Activated naive CD8-positive, alpha-beta T cell treated with anti-CD3 and anti-CD28 coated beads for 36 hours (primary cell): Measurements from ENCODE around the gene SEC61A2. TPM values are rescaled to one million over a fixed set of nuclear protein-coding genes. Genes with fewer than 3 reads are reported as not detected.

Experiments
- DNase-seq: peaks from one replicate; pipeline ENCODE4 v3.0.0; 2021
- H3K27ac Mint-ChIP-seq: one replicate; pipeline ENCODE4 v1.8.0; 2022; ENCODE audit warnings: mild to moderate bottlenecking, moderate library complexity, mixed read lengths
- H3K27me3 Mint-ChIP-seq: one replicate; pipeline ENCODE4 v1.8.0; 2022; ENCODE audit warnings: mild to moderate bottlenecking, mixed read lengths
- H3K36me3 Mint-ChIP-seq: one replicate; pipeline ENCODE4 v1.8.0; 2021; ENCODE audit warnings: mild to moderate bottlenecking, mixed read lengths
- H3K4me1 Mint-ChIP-seq: one replicate; pipeline ENCODE4 v1.8.0; 2021; ENCODE audit warnings: mixed read lengths
- H3K4me3 Mint-ChIP-seq: one replicate; pipeline ENCODE4 v1.8.0; 2022; ENCODE audit warnings: mild to moderate bottlenecking, moderate library complexity, mixed read lengths
- H3K9me3 Mint-ChIP-seq: one replicate; pipeline ENCODE4 v1.8.0; 2022; ENCODE audit warnings: mixed read lengths
- total RNA-seq, 2 experiments: library from RNA; stranded (reverse); gene quantifications; one replicate each; pipeline ENCODE4 v1.2.3, GENCODE V29; 2021

The SEC61A2 gene
- total RNA-seq, 2 experiments from 2014 or later, result 9.7 to 10.1 TPM

DNA sequence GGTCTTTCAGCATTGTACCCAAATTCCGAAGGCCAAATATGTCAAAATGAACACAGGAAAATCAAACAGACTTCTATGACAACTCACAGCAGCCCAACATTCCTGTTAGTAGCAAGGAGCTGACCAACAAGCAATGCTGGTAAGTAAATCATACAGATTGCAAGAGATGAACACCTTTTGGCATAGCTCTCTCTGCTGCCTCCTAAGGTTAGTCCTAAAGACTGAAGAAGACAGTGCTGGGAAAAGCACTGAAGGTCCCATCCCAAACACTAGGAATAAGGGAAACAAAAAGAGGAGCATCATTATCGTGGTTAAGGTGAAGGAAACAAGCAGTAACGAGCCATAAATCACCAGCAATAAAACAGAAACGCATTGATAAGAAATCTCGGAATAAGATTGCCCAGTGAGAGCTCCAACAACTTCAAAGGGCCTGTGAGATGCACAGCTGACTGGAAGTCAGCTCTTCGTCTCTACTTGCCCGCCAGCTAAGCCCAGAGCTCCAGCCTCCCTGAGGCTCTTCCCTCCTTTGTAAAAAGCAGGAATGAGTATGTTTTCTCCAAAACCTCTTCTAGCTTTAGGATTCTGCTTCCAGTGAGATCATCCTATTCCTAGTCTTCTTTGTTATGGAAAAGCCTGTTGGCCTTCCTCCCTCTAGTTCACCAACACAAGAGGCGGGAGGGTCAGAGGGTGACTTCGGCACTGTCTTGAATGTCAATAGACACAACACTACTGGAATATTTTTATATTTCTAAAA lies 50.9 kb downstream of the SEC61A2 start:
- H3K36me3 Mint-ChIP-seq, result peaks cover 21% of the 10 kb centered on the region

DNA sequence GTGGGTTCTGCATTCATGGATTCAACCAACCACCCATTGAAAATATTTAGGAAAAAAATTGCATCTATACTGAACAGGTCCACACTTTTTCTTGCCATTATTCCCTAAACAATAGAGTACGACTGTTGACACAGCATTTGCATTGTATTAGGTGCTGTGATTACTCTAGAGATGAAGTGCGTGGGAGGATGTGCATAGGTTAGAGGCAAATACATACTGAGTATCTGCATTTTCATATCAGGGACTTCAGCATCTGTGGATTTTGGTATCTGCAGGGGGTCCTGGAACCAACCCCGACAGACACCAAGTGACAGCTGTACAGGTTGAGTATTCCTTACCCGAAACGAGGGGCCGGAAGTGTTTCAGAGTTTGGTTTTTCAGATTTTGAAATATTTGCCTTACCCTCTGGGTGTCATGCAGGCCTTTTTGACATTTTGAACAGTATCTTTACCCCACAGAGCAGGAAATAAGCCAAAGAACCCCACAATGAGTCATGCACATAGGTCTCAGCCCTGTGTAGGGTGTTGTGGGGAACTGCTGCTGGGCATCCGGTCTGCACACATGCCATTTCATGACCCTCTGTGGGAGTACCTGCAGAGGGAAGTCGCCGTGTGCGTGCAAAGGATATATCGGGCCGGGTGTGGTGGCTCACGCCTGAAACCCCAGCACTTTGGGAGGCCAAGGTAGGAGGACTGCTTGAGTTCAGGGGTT lies 51.7 kb downstream of the SEC61A2 start:
- Mint-ChIP-seq H3K36me3 (peaks cover 25% of the 10 kb centered on the region), H3K9me3 (no peaks in the 10 kb centered on the region), H3K4me1 (peaks cover 20% of the 10 kb centered on the region), H3K27ac (peak overlapping the region; percentile 87), H3K4me3 (no peak overlapping the region), H3K27me3 (no peaks in the 10 kb centered on the region)
- peak; percentile 74 for DNase-seq

More for the DNA sequence above, 50.9 kb downstream of the SEC61A2 start:
- peak overlapping the region; percentile 87 for H3K27ac Mint-ChIP-seq
- no peak for DNase-seq
- H3K4me3 Mint-ChIP-seq, result no peak overlapping the region
- no peaks in the 10 kb centered on the region for H3K9me3 Mint-ChIP-seq
- H3K4me1 Mint-ChIP-seq, result peaks cover 16% of the 10 kb centered on the region
- H3K27me3 Mint-ChIP-seq, result no peaks in the 10 kb centered on the region

DNA sequence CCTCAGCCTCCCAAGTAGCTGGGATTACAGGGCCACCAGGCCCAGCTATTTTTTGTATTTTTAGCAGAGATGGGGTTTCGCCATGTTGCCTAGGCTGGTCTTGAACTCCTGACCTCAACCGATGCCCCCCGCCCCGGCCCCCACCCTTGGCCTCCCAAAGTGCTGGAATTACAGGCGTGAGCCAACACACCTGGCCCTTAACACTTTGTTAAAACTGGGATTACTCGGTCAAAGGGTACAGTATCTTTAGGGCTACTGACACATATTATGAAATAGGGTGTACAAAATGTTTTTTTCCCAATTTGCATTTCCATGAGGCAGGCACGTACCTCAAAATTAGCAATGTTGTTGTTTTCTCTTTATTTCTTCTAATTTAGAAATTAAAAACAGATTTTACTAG lies 54.7 kb downstream of the SEC61A2 start:
- no peak for DNase-seq
- H3K9me3 Mint-ChIP-seq, result no peaks in the 10 kb centered on the region

DNA sequence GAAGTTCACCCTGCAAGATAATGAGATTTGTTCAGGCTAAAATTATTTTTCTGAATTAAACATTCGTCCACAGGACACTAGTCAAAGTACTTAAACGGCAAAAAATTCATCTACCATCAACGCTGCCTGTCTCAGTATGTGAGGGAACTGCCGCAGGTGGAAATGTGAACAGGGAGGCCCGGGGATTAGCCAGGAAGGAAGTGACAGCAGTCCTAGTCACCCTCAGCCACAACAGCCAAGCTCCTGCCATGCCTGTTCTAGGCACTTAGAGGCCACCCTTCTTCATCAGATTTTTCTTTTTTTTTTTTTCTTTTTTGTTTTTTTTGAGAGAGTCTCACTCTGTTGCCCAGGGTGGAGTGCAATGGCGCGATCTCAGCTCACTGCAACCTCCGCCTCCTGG lies 56.8 kb downstream of the SEC61A2 start:
- no peaks in the 10 kb centered on the region for H3K9me3 Mint-ChIP-seq
- H3K27me3 Mint-ChIP-seq, result no peaks in the 10 kb centered on the region
- H3K4me1 Mint-ChIP-seq, result peaks cover 17% of the 10 kb centered on the region
- H3K27ac Mint-ChIP-seq, result peak overlapping the region; percentile 76
- H3K4me3 Mint-ChIP-seq, result no peak overlapping the region
- DNase-seq, result no peak
- peaks cover 39% of the 10 kb centered on the region for H3K36me3 Mint-ChIP-seq

More for the DNA sequence above, 54.7 kb downstream of the SEC61A2 start:
- H3K27me3 Mint-ChIP-seq, result no peaks in the 10 kb centered on the region
- H3K4me1 Mint-ChIP-seq, result peaks cover 29% of the 10 kb centered on the region
- H3K36me3 Mint-ChIP-seq, result peaks cover 36% of the 10 kb centered on the region
- no peak overlapping the region for H3K4me3 Mint-ChIP-seq
- H3K27ac Mint-ChIP-seq, result no peak overlapping the region

DNA sequence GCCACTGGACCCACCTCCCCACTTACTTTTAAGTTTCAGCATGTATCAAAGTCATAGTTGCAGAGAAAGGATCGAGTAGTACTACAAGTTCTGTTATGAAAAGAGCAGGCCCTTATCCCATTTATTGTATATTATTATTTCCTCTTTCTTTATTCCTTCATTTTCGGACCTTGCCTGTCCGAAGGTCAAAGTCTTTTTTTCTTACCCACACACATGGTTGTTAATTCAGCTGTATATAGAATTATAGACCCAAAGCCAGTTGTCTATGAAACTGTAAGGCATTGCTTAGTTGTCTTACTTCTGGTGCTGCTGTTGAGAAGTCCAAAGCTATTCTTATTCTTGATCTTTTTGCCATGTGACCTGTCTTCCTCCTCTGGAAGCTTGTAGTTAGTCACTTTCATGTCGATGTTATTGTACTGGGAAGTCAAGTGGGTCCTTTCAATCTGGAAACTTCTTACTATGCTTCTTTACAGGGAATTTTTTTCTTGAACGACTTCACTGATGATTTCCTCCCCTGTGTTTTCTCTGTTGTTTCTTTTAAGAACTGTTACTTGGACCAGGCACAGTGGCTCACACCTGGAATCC lies 57.9 kb downstream of the SEC61A2 start:
- H3K36me3 Mint-ChIP-seq, result peaks cover 37% of the 10 kb centered on the region
- no peaks in the 10 kb centered on the region for H3K27me3 Mint-ChIP-seq
- no peaks in the 10 kb centered on the region for H3K9me3 Mint-ChIP-seq
- no peak for DNase-seq
- H3K4me3 Mint-ChIP-seq, result no peak overlapping the region
- peaks cover 18% of the 10 kb centered on the region for H3K4me1 Mint-ChIP-seq
- peak overlapping the region; percentile 13 for H3K27ac Mint-ChIP-seq

DNA sequence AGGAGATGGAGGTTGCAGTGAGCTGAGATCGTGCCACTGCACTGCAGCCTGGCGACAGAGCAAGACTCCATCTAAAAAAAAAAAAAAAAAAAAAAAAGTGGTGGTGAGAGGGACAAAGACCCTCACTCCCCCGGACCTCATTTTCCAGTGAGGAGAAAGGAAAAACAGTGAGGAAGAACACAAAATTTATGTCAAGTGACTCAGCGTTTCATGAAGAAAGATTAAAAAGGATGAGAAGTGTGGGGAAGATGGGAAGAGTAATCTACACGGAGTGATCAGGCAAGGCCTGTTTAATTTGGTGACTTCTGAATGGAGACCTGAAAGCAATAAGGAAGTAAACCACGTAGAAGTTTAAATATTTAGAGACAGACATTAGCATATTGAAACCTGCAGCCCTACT lies 59.2 kb downstream of the SEC61A2 start:
- no peak for DNase-seq
- Mint-ChIP-seq H3K9me3 (no peaks in the 10 kb centered on the region), H3K36me3 (peaks cover 31% of the 10 kb centered on the region), H3K4me1 (peaks cover 21% of the 10 kb centered on the region), H3K27ac (no peak overlapping the region), H3K27me3 (no peaks in the 10 kb centered on the region), H3K4me3 (no peak overlapping the region)

DNA sequence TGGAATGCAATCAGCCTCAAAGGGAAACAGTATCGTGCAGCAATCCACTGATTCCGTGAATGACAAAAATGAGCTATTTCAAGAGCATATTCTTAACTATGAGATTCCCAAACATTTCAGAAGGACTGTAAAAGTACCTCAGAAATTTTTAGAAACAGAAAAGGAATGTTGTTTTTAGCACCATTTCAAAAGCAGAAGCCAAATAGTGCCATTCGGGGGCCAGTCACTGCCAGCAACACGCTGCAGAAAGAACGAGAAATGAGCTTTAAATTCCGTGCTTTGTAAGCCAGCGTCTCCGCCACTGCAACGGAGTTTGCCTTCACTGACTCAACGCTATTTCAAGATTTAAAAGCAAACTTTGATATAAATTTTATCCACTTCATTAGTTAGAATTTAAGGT lies 59.9 kb downstream of the SEC61A2 start:
- Mint-ChIP-seq H3K27ac (no peak overlapping the region), H3K36me3 (peaks cover 35% of the 10 kb centered on the region), H3K9me3 (no peaks in the 10 kb centered on the region), H3K4me3 (no peak overlapping the region), H3K27me3 (no peaks in the 10 kb centered on the region), H3K4me1 (peaks cover 26% of the 10 kb centered on the region)
- DNase-seq, result no peak

DNA sequence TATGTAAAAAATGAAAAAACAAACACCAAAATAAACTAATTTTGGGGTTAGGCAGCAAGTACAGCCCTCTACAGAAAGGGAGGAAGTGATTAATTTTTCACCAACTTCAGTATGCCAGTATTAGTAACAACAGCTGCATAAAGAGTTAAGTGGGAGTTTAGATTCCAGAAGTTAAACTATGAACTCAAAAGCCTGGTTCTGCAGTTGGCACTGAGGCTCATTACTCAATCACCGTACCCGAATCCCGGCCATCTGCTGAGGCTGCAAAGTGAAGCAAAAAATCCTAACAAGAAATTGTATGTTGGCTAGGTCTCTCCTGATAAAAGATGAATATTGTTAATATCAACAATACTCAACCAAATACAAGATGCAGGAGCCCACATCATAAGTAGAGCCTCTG lies 62.2 kb downstream of the SEC61A2 start:
- DNase-seq, result no peak
- Mint-ChIP-seq H3K27me3 (no peaks in the 10 kb centered on the region), H3K9me3 (no peaks in the 10 kb centered on the region), H3K4me3 (no peak overlapping the region), H3K36me3 (peaks cover 40% of the 10 kb centered on the region), H3K4me1 (peaks cover 19% of the 10 kb centered on the region), H3K27ac (no peak overlapping the region)

DNA sequence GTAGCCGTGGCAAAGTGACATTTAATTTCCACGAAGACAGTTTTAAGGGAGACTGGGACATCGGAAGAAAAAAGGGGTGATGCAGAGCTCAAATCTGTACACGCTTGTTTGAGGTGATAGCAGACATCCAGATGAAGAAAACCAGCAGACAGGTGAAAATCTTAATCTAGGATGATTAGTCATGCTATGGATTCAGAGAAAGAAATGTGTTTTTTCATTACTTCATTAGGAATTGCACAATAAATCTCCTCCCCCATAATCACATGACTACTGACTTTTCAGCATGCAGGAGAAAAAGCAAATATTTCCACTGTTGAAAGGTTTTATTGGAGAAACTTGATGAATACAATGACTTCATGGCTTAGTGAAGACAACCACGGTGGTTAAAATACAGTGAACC lies 63.7 kb downstream of the SEC61A2 start:
- H3K27me3 Mint-ChIP-seq, result no peaks in the 10 kb centered on the region
- H3K27ac Mint-ChIP-seq, result no peak overlapping the region
- no peak overlapping the region for H3K4me3 Mint-ChIP-seq
- H3K36me3 Mint-ChIP-seq, result peaks cover 28% of the 10 kb centered on the region
- DNase-seq, result no peak
- no peaks in the 10 kb centered on the region for H3K9me3 Mint-ChIP-seq
- H3K4me1 Mint-ChIP-seq, result peaks cover 21% of the 10 kb centered on the region

DNA sequence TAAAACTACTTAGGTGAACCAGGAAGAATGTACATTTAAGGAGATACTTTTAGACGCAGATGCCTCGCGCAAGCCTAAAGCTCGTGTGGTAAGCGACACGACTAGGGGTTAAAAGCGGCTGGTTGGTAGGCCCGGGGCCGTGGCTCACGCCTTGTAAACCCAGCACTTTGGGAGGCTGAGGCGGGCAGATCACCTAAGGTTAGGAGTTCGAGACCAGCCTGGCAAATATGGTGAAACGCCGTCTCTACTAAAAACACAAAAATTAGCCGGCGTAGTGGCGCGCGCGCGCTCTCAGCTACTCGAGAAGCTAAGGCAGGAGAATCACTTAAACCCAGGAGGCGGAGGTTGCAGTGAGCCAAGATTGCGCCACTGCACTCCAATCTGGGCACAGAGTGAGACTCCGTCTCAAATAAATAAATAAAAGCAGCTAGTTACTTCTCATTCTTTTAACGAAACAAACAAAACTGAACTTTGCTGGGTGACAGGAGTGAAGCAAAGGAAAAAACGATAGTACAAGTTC lies 65.3 kb downstream of the SEC61A2 start:
- no peaks in the 10 kb centered on the region for H3K27me3 Mint-ChIP-seq
- DNase-seq, result peak; percentile 21
- peak overlapping the region; percentile 98 for H3K27ac Mint-ChIP-seq
- H3K36me3 Mint-ChIP-seq, result peaks cover 36% of the 10 kb centered on the region
- H3K4me1 Mint-ChIP-seq, result peaks cover 28% of the 10 kb centered on the region
- peak overlapping the region; percentile 92 for H3K4me3 Mint-ChIP-seq
- no peaks in the 10 kb centered on the region for H3K9me3 Mint-ChIP-seq

DNA sequence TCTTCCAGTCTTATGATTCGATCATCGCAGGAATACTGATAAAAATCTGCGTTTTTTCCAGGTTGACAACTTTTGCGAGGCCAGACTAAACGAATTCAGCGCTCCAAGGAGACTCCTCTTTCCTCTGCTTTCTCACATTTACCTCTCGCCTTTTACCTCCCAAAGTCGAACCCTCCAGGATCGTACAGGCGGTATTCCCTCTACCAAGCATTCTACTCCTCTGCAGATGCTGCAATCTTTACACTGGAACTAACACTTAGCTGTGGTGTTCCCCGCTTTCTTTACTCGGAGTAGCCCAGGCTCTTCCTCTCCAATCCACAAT lies 65.8 kb downstream of the SEC61A2 start:
- DNase-seq, result no peak
- peaks cover 34% of the 10 kb centered on the region for H3K36me3 Mint-ChIP-seq
- peak overlapping the region; percentile 92 for H3K4me3 Mint-ChIP-seq

DNA sequence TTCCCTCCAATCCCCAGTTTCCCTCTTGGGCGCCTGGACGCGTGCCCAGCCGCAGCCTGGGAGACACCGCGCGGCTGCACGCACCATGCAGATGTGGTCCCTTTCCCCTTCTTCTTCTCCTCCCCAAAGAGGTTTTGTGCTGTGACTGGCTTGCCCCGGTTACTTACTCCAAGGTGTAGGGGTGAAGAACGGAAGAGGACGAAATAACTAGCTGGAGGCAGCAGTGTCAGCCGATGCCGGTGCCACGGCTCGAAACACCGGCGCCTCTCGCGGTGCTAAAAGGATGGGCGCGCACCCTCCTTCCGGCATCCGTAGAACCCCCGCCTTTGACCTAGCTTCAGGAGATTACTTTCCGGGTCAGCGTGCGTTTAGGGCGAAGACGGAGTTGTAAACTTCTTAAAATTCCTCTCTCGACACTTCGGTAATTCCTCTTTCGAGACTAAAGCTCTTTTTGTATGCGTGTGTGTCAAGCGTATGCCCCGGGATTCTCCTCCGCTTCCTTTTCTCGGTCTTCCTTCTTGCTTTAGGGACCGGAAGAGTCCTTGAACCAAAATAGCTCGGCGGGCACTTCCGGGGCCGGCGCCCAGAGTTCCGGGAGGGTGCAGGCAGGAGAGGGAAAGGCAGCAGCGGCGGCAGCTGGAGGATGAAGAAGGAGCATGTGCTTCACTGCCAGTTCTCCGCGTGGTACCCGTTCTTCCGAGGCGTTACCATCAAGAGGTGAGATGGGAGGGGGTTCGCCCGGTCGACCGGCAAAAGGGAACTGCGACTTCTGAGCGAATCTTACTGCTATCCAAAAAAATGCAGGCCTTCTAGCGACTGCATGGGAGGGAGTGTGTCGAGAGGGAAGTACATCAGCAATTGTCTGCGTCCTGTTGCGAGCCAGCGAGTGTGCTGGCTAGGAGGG lies 66.4 kb downstream of the SEC61A2 start, which contains the start of the genes CDC123 and NUDT5:
CDC123 (plus strand) TSS at position 586 of the 904 bp plus-strand sequence; CDS start at position 644, 58 bp downstream.
NUDT5 (minus strand) TSS at position 289 of the 904 bp plus-strand sequence. CDS start 9,600 bp downstream, outside the sequence.
- peaks cover 29% of the 10 kb centered on the region for H3K4me1 Mint-ChIP-seq
- peaks cover 37% of the 10 kb centered on the region for H3K36me3 Mint-ChIP-seq
- DNase-seq, result peak; percentile 87
- H3K4me3 Mint-ChIP-seq, result peak within 1 kb of the TSS; percentile 92
- no peaks in the 10 kb centered on the region for H3K9me3 Mint-ChIP-seq
- no peaks in the 10 kb centered on the region for H3K27me3 Mint-ChIP-seq
- H3K27ac Mint-ChIP-seq, result peak within 1 kb of the TSS; percentile 98

More for the DNA sequence above, 65.8 kb downstream of the SEC61A2 start:
- no peaks in the 10 kb centered on the region for H3K9me3 Mint-ChIP-seq
- H3K27ac Mint-ChIP-seq, result peak overlapping the region; percentile 98
- no peaks in the 10 kb centered on the region for H3K27me3 Mint-ChIP-seq
- H3K4me1 Mint-ChIP-seq, result peaks cover 28% of the 10 kb centered on the region

DNA sequence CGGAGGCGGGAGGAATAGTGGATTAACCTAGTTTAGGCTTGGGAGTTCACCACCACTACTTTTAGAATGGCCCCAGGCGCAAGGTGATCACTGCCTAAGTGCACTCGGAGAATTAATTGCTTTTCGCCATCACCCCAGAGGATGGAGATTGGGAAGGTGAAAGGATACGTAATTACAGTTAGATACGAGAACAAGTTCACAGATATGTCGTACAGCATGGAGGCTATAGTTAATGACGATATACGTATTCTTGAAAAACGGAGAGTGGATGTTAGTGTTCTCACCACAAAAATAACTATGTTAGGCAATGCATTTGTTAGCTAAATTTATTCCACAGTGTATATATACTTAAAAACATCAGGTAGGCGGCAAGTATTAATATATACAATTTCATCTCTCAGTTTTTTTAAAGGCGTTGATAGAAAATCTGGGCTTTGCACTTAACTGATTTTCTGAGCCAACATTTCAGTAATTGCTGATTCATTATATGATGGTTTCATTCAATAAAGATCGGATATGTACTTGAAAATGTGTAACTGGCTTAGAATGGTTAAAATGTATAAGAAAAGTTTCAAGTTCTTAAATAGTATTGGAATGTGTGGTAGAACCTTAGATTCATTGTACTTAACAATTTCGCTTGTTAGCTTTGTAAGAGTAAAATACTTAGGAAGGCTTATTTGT lies 67.2 kb downstream of the SEC61A2 start:
- H3K36me3 Mint-ChIP-seq, result peaks cover 40% of the 10 kb centered on the region
- no peak for DNase-seq

DNA sequence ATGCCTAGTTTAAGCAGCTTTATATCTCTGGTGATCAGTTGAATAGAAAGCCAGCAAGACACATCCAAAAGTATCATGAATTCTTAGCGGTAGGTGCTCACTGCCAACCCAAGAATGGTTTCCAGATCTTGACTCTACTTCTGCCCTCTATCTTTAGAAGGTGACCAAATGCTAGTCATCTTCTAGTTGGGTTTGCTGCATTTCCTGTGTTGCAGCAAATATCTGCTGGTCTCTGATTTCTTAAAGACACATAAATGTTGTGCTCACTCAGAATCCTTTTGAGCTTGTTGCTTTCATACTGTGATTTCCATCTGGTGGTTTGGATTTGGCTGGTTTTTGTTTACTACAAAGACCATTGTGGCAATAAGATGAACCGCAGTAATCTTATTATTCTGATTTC lies 68.7 kb downstream of the SEC61A2 start:
- peaks cover 40% of the 10 kb centered on the region for H3K4me1 Mint-ChIP-seq
- peaks cover 47% of the 10 kb centered on the region for H3K36me3 Mint-ChIP-seq
- no peak overlapping the region for H3K27ac Mint-ChIP-seq

More for the DNA sequence above, 67.2 kb downstream of the SEC61A2 start:
- peak overlapping the region; percentile 92 for H3K4me3 Mint-ChIP-seq
- H3K9me3 Mint-ChIP-seq, result no peaks in the 10 kb centered on the region
- H3K27ac Mint-ChIP-seq, result peak overlapping the region; percentile 98
- no peaks in the 10 kb centered on the region for H3K27me3 Mint-ChIP-seq
- H3K4me1 Mint-ChIP-seq, result peaks cover 37% of the 10 kb centered on the region

More for the DNA sequence above, 68.7 kb downstream of the SEC61A2 start:
- H3K4me3 Mint-ChIP-seq, result peak overlapping the region; percentile 35
- DNase-seq, result no peak
- no peaks in the 10 kb centered on the region for H3K27me3 Mint-ChIP-seq
- no peaks in the 10 kb centered on the region for H3K9me3 Mint-ChIP-seq
